Panc1 (cell line): Measurements from ENCODE around the gene SFT2D2. TPM values are rescaled to one million over a fixed set of nuclear protein-coding genes. Genes with fewer than 3 reads are reported as not detected.

ENCODE experiments used
- ATAC-seq: fragments of 200-7000 bp; cut with Tn5 transposase; 2 replicates; pipeline ENCODE4 v1.9.1; 2020; ENCODE audit warnings: mild to moderate bottlenecking, moderate library complexity
- BruUV-seq: library from RNA; stranded (reverse); fragments of 400-500 nt; replicated peaks from 2 replicates; lab custom pipeline; 2021; lab: Mats Ljungman, UMichigan
- CTCF ChIA-PET: fragments of 300-600 bp; sonication (Branson Sonifier 250); formaldehyde crosslinking; loops from one replicate; lab custom pipeline; 2022; ENCODE audit warnings: antibody characterized with exemption; lab: Charles Lee
- POLR2A ChIA-PET: fragments of 300-600 bp; sonication (Branson Sonifier 250); formaldehyde crosslinking; loops from one replicate; lab custom pipeline; 2022; ENCODE audit warnings: antibody characterized with exemption; lab: Charles Lee
- DNase-seq: peaks from one replicate; pipeline ENCODE4 v3.0.0-alpha.2; 2010; ENCODE audit warnings: low read depth, low spot score
- H3K27ac ChIP-seq: 2 replicates; pipeline ENCODE4 v1.5.1; 2011; ENCODE audit warnings: mild to moderate bottlenecking, low read length, inconsistent platforms
- H3K27me3 ChIP-seq: fragments of 200-500 bp; sonication (Bioruptor generic); 2 replicates; pipeline ENCODE4 v1.6.0; 2014; ENCODE audit warnings: low read length, inconsistent platforms; ENCODE audit not compliant: control insufficient read depth, insufficient read depth
- H3K36me3 ChIP-seq: fragments of 200-500 bp; sonication (Bioruptor generic); 2 replicates; pipeline ENCODE4 v1.5.1; 2014; ENCODE audit warnings: inconsistent platforms, mild to moderate bottlenecking, low read length, moderate library complexity; ENCODE audit not compliant: control insufficient read depth, insufficient read depth
- H3K4me1 ChIP-seq: 2 replicates; pipeline ENCODE4 v1.5.1; 2011; ENCODE audit warnings: inconsistent platforms, mild to moderate bottlenecking, low read length, moderate library complexity; ENCODE audit not compliant: control insufficient read depth, insufficient read depth
- H3K4me3 ChIP-seq, 2 experiments: 2 replicates each; pipeline ENCODE4 v1.5.1; 2011 to 2012; ENCODE audit warnings: low read depth in 2 of 2, low read length in 2 of 2, mild to moderate bottlenecking in 2 of 2, inconsistent platforms in 1 of 2, moderate library complexity in 1 of 2
- H3K9me3 ChIP-seq: fragments of 200-500 bp; sonication (Bioruptor generic); 2 replicates; pipeline ENCODE4 v1.5.1; 2014; ENCODE audit warnings: low read depth, mild to moderate bottlenecking, inconsistent platforms, low read length, moderate library complexity; ENCODE audit not compliant: control insufficient read depth, insufficient read depth
- POLR2AphosphoS5 ChIP-seq: IDR thresholded peaks from 2 replicates; pipeline ENCODE4 v1.6.1; 2012; ENCODE audit warnings: mild to moderate bottlenecking, low read depth, low read length, moderate library complexity
- REST ChIP-seq, 2 experiments: IDR thresholded peaks; 2 replicates each; pipeline ENCODE4 v1.6.1; 2011 to 2012; ENCODE audit warnings: low read depth in 2 of 2, control low read depth in 1 of 2, low read length in 1 of 2, mild to moderate bottlenecking in 1 of 2, moderate library complexity in 1 of 2; ENCODE audit not compliant: insufficient read depth in 1 of 2
- SIN3A ChIP-seq: IDR thresholded peaks from 2 replicates; pipeline ENCODE4 v1.6.1; 2012; ENCODE audit warnings: low read depth, mild to moderate bottlenecking, low read length, moderate library complexity, borderline replicate concordance; ENCODE audit not compliant: insufficient read depth
- TCF7L2 ChIP-seq: IDR thresholded peaks from 2 replicates; pipeline ENCODE4 v1.6.1; 2011; ENCODE audit warnings: mild to moderate bottlenecking, low read depth, low read length, inconsistent platforms
- in situ Hi-C: cut with HindIII; loops from 2 replicates; pipeline ENCODE4 v1.10.0; 2016; ENCODE audit warnings: low sequenced_read_pairs, low pct_unique_long_range_greater_than_20kb
- intact Hi-C: fragments of 100-400 bp; cut with micrococcal nuclease; formaldehyde crosslinking; loops from one replicate; pipeline ENCODE4 v1.10.0; 2022; ENCODE audit not compliant: unreplicated experiment
- total RNA-seq: library from RNA; stranded (reverse); gene quantifications from one replicate; pipeline ENCODE4 v1.2.1, GENCODE V29; 2021; ENCODE audit not compliant: unreplicated experiment
- TF ChIP-seq, protein P1 (sequence below): fragments of 450-650 bp; IDR thresholded peaks from 2 replicates; pipeline ENCODE4 v1.5.1; 2017; ENCODE audit warnings: mild to moderate bottlenecking

Gene SFT2D2
- total RNA-seq, 1 experiment from 2014 or later = 68.1 TPM

DNA sequence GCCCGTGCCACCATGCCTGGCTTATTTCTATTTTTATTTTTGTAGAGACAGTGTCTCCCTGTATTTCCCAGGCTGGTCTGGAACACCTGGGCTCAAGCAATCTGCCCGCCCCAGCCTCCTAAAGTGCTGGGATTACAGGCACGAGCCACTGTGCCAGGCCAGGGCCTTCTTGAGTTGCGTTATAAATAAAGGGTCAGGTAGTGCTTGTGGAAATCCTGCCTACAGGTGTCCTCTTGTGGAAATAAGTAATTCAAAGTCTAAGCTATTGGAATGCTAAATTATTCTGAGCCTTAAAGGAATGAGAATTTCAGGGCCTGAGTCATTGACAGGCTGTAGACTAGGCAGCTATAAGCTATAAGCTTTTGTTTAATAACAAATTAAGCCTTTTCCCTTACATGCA lies 8.1 kb upstream of the SFT2D2 start:
- POLR2A ChIA-PET = interaction anchor here (1.0 kb wide), 1 partner anchor 8 kb away, joined by 3 read pairs; no protein-coding TSS in a partner anchor
- TF ChIP-seq TCF7L2 (no peak), SIN3A (no peak), REST (IDR thresholded peaks at IDR 0.05; ENCODE audit: insufficient read depth in 1 of 2, low read depth in 2 of 2, low read length in 1 of 2) (no peak)
- in situ Hi-C loops = no loop called here

GRCh38 chr1:168218658-168219057 lies 7.1 kb upstream of the SFT2D2 start:
- CTCF ChIA-PET = no interaction called here
- in situ Hi-C loops (no loop called here), intact Hi-C loops (no loop called here)
- POLR2A ChIA-PET = no interaction called here
- H3K4me3 ChIP-seq = no peak overlapping the region
- peaks cover 4% of the 10 kb centered on the region; the same call in 1 of the 2 replicates for H3K9me3 ChIP-seq
- no peaks in the 10 kb centered on the region for H3K4me1 ChIP-seq
- no peaks in the 10 kb centered on the region for H3K36me3 ChIP-seq
- H3K27ac ChIP-seq = no peak overlapping the region
- TF ChIP-seq, protein P1, sequence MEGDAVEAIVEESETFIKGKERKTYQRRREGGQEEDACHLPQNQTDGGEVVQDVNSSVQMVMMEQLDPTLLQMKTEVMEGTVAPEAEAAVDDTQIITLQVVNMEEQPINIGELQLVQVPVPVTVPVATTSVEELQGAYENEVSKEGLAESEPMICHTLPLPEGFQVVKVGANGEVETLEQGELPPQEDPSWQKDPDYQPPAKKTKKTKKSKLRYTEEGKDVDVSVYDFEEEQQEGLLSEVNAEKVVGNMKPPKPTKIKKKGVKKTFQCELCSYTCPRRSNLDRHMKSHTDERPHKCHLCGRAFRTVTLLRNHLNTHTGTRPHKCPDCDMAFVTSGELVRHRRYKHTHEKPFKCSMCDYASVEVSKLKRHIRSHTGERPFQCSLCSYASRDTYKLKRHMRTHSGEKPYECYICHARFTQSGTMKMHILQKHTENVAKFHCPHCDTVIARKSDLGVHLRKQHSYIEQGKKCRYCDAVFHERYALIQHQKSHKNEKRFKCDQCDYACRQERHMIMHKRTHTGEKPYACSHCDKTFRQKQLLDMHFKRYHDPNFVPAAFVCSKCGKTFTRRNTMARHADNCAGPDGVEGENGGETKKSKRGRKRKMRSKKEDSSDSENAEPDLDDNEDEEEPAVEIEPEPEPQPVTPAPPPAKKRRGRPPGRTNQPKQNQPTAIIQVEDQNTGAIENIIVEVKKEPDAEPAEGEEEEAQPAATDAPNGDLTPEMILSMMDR = no peak
- TF ChIP-seq REST (IDR thresholded peaks at IDR 0.05; ENCODE audit: insufficient read depth in 1 of 2, low read depth in 2 of 2, low read length in 1 of 2) = no peak
- no peak for TF ChIP-seq TCF7L2
- no peak for TF ChIP-seq SIN3A
- TF ChIP-seq POLR2AphosphoS5 = no peak
- ATAC-seq (no peak), DNase-seq (no peak)
- no TSS peak for BruUV-seq
- H3K27me3 ChIP-seq = no peaks in the 10 kb centered on the region

More for the DNA sequence above, 8.1 kb upstream of the SFT2D2 start:
- ATAC-seq (no peak), DNase-seq (no peak)
- H3K9me3 ChIP-seq = no peaks in the 10 kb centered on the region
- no TSS peak for BruUV-seq
- no peaks in the 10 kb centered on the region for H3K27me3 ChIP-seq
- CTCF ChIA-PET = no interaction called here
- intact Hi-C loops = no loop called here
- no peak overlapping the region for H3K4me3 ChIP-seq
- H3K4me1 ChIP-seq = no peaks in the 10 kb centered on the region
- no peak overlapping the region for H3K27ac ChIP-seq
- H3K36me3 ChIP-seq = no peaks in the 10 kb centered on the region
